ENCODE results near the gene FSTL5.
"Not testable (repeated sequence)": the region's sequence is repeated elsewhere in the genome, so short reads cannot be mapped to it uniquely, and the experiment has no call there.

The FSTL5 gene

GRCh38 chr4:162163892-162164759 is at the start of gene FSTL5:
FSTL5 (minus strand) TSS chr4:162164000; CDS start chr4:162111396, 52,604 bp downstream.
- peak; percentile 43 for DNase-seq

- no peak for DNase-seq
Measured at GRCh38 chr4:162209706-162210105, 45.9 kb upstream of the FSTL5 start.

- DNase-seq: not testable (repeated sequence)
Measured at GRCh38 chr4:162203478-162203877, 39.7 kb upstream of the FSTL5 start.

- no peak for DNase-seq
Measured at GRCh38 chr4:162201673-162202072, 37.9 kb upstream of the FSTL5 start.

GRCh38 chr4:162170509-162170908 is 6.7 kb upstream of the FSTL5 start:
- DNase-seq: no peak

- no peak for DNase-seq
Measured at GRCh38 chr4:162164906-162165510, 1.2 kb upstream of the FSTL5 start.

- no peak for DNase-seq
Measured at GRCh38 chr4:162162672-162163071, 1.1 kb downstream of the FSTL5 start.

GRCh38 chr4:162157241-162157640 is 6.6 kb downstream of the FSTL5 start:
- no peak for DNase-seq

GRCh38 chr4:162154862-162155540 is 8.8 kb downstream of the FSTL5 start:
- DNase-seq: no peak

- no peak for DNase-seq
Measured at GRCh38 chr4:162151850-162152249, 11.9 kb downstream of the FSTL5 start.

- DNase-seq: no peak
Measured at GRCh38 chr4:162151386-162151785, 12.4 kb downstream of the FSTL5 start.

- no peak for DNase-seq
Measured at GRCh38 chr4:162149644-162150043, 14.2 kb downstream of the FSTL5 start.

GRCh38 chr4:162140051-162140683 is 23.6 kb downstream of the FSTL5 start:
- no peak for DNase-seq

- no peak for DNase-seq
Measured at GRCh38 chr4:162139412-162139811, 24.4 kb downstream of the FSTL5 start.

GRCh38 chr4:162131256-162131655 is 32.5 kb downstream of the FSTL5 start:
- no peak for DNase-seq

GRCh38 chr4:162126729-162127128 is 37.1 kb downstream of the FSTL5 start:
- DNase-seq: no peak

- DNase-seq: no peak
Measured at GRCh38 chr4:162117051-162117450, 46.7 kb downstream of the FSTL5 start.

- DNase-seq: no peak
Measured at GRCh38 chr4:162116095-162116779, 47.6 kb downstream of the FSTL5 start.

GRCh38 chr4:162115333-162115732 is 48.5 kb downstream of the FSTL5 start:
- no peak for DNase-seq

- DNase-seq: no peak
Measured at GRCh38 chr4:162111078-162111477, 52.7 kb downstream of the FSTL5 start.

- DNase-seq: no peak
Measured at GRCh38 chr4:162104459-162105124, 59.2 kb downstream of the FSTL5 start.

- not testable (repeated sequence) for DNase-seq
Measured at GRCh38 chr4:162103908-162104307, 59.9 kb downstream of the FSTL5 start.

Measured in stimulated activated CD4-positive, alpha-beta T cell treated with anti-CD3 and anti-CD28 coated beads, Interleukin-4, amount 100 ng/mL, for 24 hours (primary cell).